HCT116 (cell line): ENCODE data around the gene KCTD17. TPM values are rescaled to one million over a fixed set of nuclear protein-coding genes. Genes with fewer than 3 reads are reported as not detected.

ENCODE experiments used
- ATAC-seq: fragments of 200-7000 bp; cut with Tn5 transposase; 2 replicates; pipeline ENCODE4 v1.9.1; 2020; ENCODE audit warnings: mild to moderate bottlenecking, moderate library complexity
- BruUV-seq: library from RNA; stranded (reverse); fragments of 400-500 nt; replicated peaks from 2 replicates; lab custom pipeline; 2021; lab: Mats Ljungman, UMichigan
- CTCF ChIA-PET: fragments of 300-600 bp; sonication (Branson Sonifier 250); formaldehyde crosslinking; loops from one replicate; lab custom pipeline; 2021; ENCODE audit warnings: antibody characterized with exemption; lab: Charles Lee
- POLR2A ChIA-PET: fragments of 300-600, 350-600 bp; sonication (Branson Sonifier 250); formaldehyde crosslinking; loops from one replicate; lab custom pipeline; 2021; ENCODE audit warnings: antibody characterized with exemption; lab: Charles Lee
- RAD21 ChIA-PET, 2 experiments: fragments of 300-600 bp; sonication (Branson Sonifier 250); formaldehyde crosslinking; loops; one replicate each; lab custom pipeline; 2023; ENCODE audit warnings: low total read pairs in 2 of 2; ENCODE audit not compliant: uncharacterized antibody in 2 of 2, unreplicated experiment in 2 of 2, low non-redundant PET in 1 of 2; lab: Charles Lee
- DNase-seq: peaks from one replicate; pipeline ENCODE4 v3.0.0-alpha.2; 2010; ENCODE audit warnings: low read depth, low spot score
- H2AFZ ChIP-seq: fragments of 200-600 bp; shearing (Covaris generic), sonication (generic); 2 replicates; pipeline ENCODE4 v1.6.1; 2017; ENCODE audit warnings: low read depth, mixed run types, mixed read lengths, antibody characterized with exemption, low read length; ENCODE audit not compliant: poor library complexity, severe bottlenecking
- H3K27ac ChIP-seq: 2 replicates; pipeline ENCODE4 v1.5.1; 2012; ENCODE audit warnings: low read depth, low read length
- H3K27me3 ChIP-seq: fragments of 200-600 bp; sonication (generic); 2 replicates; pipeline ENCODE4 v1.6.1; 2016; ENCODE audit warnings: mixed run types, low read length, mixed read lengths; ENCODE audit not compliant: insufficient read depth
- H3K36me3 ChIP-seq, 2 experiments: fragments of 200-500 bp in 1 of 2; fragments of 200-600 bp in 1 of 2; sonication (Bioruptor generic) in 1 of 2; sonication (generic) in 1 of 2; 2 replicates each; pipeline versions ENCODE4 v1.5.1 to v1.6.1; 2014 to 2016; ENCODE audit warnings: low read length in 2 of 2, inconsistent platforms in 1 of 2, mixed read lengths in 1 of 2, mixed run types in 1 of 2; ENCODE audit not compliant: insufficient read depth in 2 of 2, control insufficient read depth in 1 of 2
- H3K4me1 ChIP-seq, 2 experiments: fragments of 200-600 bp in 1 of 2; sonication (generic) in 1 of 2; 2 replicates each; pipeline versions ENCODE4 v1.5.1 to v1.6.1; 2012 to 2017; ENCODE audit warnings: low read length in 2 of 2, inconsistent platforms in 1 of 2, mild to moderate bottlenecking in 1 of 2, mixed read lengths in 1 of 2, mixed run types in 1 of 2, moderate library complexity in 1 of 2; ENCODE audit not compliant: insufficient read depth in 2 of 2, control insufficient read depth in 1 of 2
- H3K4me2 ChIP-seq: fragments of 200-600 bp; sonication (generic); 2 replicates; pipeline ENCODE4 v1.6.1; 2017; ENCODE audit warnings: mixed run types, low read length, mixed read lengths
- H3K4me3 ChIP-seq, 2 experiments: fragments of 200-600 bp in 1 of 2; sonication (generic) in 1 of 2; replicated peaks in 1 of 2; 2 replicates each; pipeline ENCODE4 v1.5.1; 2011 to 2016; ENCODE audit warnings: low read length in 2 of 2, control low read depth in 1 of 2, low read depth in 1 of 2, mild to moderate bottlenecking in 1 of 2, mixed read lengths in 1 of 2, mixed run types in 1 of 2
- H3K79me2 ChIP-seq: fragments of 200-600 bp; sonication (generic); 2 replicates; pipeline ENCODE4 v1.6.1; 2017; ENCODE audit warnings: mild to moderate bottlenecking, mixed run types, low read length, moderate library complexity, mixed read lengths; ENCODE audit not compliant: insufficient read depth
- H3K9ac ChIP-seq: fragments of 200-600 bp; sonication (generic); 2 replicates; pipeline ENCODE4 v1.6.1; 2016; ENCODE audit warnings: low read length, mixed read lengths
- H3K9me2 ChIP-seq: fragments of 200-600 bp; sonication (generic), shearing (Covaris generic); 2 replicates; pipeline ENCODE4 v1.6.1; 2017; ENCODE audit warnings: mixed run types, mild to moderate bottlenecking, moderate library complexity; ENCODE audit not compliant: insufficient read depth
- H3K9me3 ChIP-seq, 2 experiments: fragments of 200-500 bp in 1 of 2; fragments of 200-600 bp in 1 of 2; sonication (Bioruptor generic) in 1 of 2; sonication (generic) in 1 of 2; 2 replicates each; pipeline ENCODE4 v1.6.1; 2014 to 2017; ENCODE audit warnings: low read length in 2 of 2, mixed read lengths in 2 of 2, inconsistent platforms in 1 of 2, low read depth in 1 of 2, mild to moderate bottlenecking in 1 of 2, mixed run types in 1 of 2, moderate library complexity in 1 of 2; ENCODE audit not compliant: control insufficient read depth in 1 of 2, insufficient read depth in 1 of 2
- H4K20me1 ChIP-seq: fragments of 200-600 bp; sonication (generic), shearing (Covaris generic); 2 replicates; pipeline ENCODE4 v1.6.1; 2017; ENCODE audit warnings: mixed run types, mild to moderate bottlenecking, moderate library complexity; ENCODE audit not compliant: insufficient read depth
- CBX3 ChIP-seq: IDR thresholded peaks from 2 replicates; pipeline ENCODE4 v1.6.1; 2012; ENCODE audit warnings: low read depth
- CEBPB ChIP-seq: IDR thresholded peaks from 2 replicates; pipeline ENCODE4 v1.6.1; 2012; ENCODE audit warnings: low read depth
- ELF1 ChIP-seq: IDR thresholded peaks from 2 replicates; pipeline ENCODE4 v1.6.1; 2012; ENCODE audit warnings: low read depth, borderline replicate concordance
- EZH2 ChIP-seq: fragments of 200-600 bp; sonication (generic); IDR thresholded peaks from 2 replicates; pipeline ENCODE4 v1.6.1; 2017; ENCODE audit warnings: antibody characterized with exemption, mixed run types
- EZH2phosphoT487 ChIP-seq: fragments of 200-600 bp; IDR thresholded peaks from 2 replicates; pipeline ENCODE4 v1.6.1; 2018; ENCODE audit warnings: antibody characterized with exemption, borderline replicate concordance
- FOSL1 ChIP-seq: IDR thresholded peaks from 2 replicates; pipeline ENCODE4 v1.6.1; 2012; ENCODE audit warnings: low read depth
- POLR2A ChIP-seq: IDR thresholded peaks from 2 replicates; pipeline ENCODE4 v1.7.0; 2011; ENCODE audit warnings: borderline replicate concordance; ENCODE audit not compliant: insufficient read depth, insufficient read length; ENCODE audit errors: extremely low read depth
- POLR2AphosphoS5 ChIP-seq: IDR thresholded peaks from 2 replicates; pipeline ENCODE4 v1.6.1; 2011; ENCODE audit warnings: mild to moderate bottlenecking, low read depth, low read length, moderate library complexity
- RAD21 ChIP-seq: IDR thresholded peaks from 2 replicates; pipeline ENCODE4 v1.6.1; 2012; ENCODE audit warnings: low read depth, mild to moderate bottlenecking
- SIN3A ChIP-seq: IDR thresholded peaks from 2 replicates; pipeline ENCODE4 v1.6.1; 2012; ENCODE audit warnings: low read depth
- SP1 ChIP-seq: IDR thresholded peaks from 2 replicates; pipeline ENCODE4 v1.6.1; 2012; ENCODE audit warnings: low read depth
- SRF ChIP-seq: IDR thresholded peaks from 2 replicates; pipeline ENCODE4 v1.6.1; 2012; ENCODE audit warnings: low read depth
- TCF7L2 ChIP-seq: IDR thresholded peaks from 2 replicates; pipeline ENCODE4 v1.7.0; 2011; ENCODE audit warnings: borderline replicate concordance, inconsistent platforms; ENCODE audit not compliant: insufficient read depth, insufficient read length; ENCODE audit errors: extremely low read depth
- ZFX ChIP-seq: fragments of 450-650 bp; IDR thresholded peaks from 2 replicates; pipeline ENCODE4 v1.6.1; 2017
- intact Hi-C: fragments of 100-400 bp; cut with micrococcal nuclease; formaldehyde crosslinking; loops from 2 replicates; pipeline ENCODE4 v1.10.0; 2022
- total RNA-seq: library from RNA; stranded (reverse); gene quantifications from one replicate; pipeline ENCODE4 v1.2.1, GENCODE V29; 2021; ENCODE audit not compliant: unreplicated experiment
- TF ChIP-seq, protein P1 (sequence below): IDR thresholded peaks from 2 replicates; pipeline ENCODE4 v1.6.1; 2012
- TF ChIP-seq, protein P2 (sequence below), 3 experiments: fragments of 200-600 bp in 1 of 3; sonication (generic) in 1 of 3; IDR thresholded peaks in 2 of 3; conservative IDR thresholded peaks in 1 of 3; 2 replicates each; pipeline ENCODE4 v1.5.1; 2012 to 2017; ENCODE audit warnings: low read depth in 2 of 3, low read length in 2 of 3, antibody characterized with exemption in 1 of 3, borderline replicate concordance in 1 of 3, control low read depth in 1 of 3, mild to moderate bottlenecking in 1 of 3, mixed read lengths in 1 of 3, mixed run types in 1 of 3, moderate library complexity in 1 of 3; ENCODE audit not compliant: insufficient read depth in 1 of 3
- TF ChIP-seq, protein P3 (sequence below): IDR thresholded peaks from 2 replicates; pipeline ENCODE4 v1.6.1; 2012
- TF ChIP-seq, protein P4 (sequence below): IDR thresholded peaks from 2 replicates; pipeline ENCODE4 v1.6.1; 2012; ENCODE audit warnings: low read depth

The KCTD17 gene
- total RNA-seq, 1 experiment from 2014 or later = 23.4 TPM

DNA sequence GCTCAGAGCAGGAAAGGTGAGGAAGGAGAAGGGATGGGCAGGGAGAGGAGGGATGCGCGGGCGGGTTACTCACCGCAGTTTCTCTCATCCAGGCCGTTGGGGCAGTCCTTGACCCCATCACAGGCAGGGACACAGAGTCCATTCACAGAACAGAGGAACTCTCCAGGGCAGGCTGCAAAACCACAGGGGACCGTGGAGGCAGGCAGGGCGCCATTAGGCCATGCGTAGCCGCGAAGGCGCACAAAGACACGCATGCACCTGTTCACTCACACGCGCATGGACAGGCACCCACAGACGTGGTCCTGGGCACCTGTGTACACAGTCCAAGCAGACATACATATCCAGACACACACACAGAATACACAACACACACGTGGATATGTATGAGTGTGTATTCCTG, 23.0 kb downstream of the KCTD17 start:
- Histone ChIP-seq H3K79me2 (no peaks in the 10 kb centered on the region), H3K4me1 (peaks cover 0 to 5% of the 10 kb centered on the region in 2 experiments; a peak in 2 of 4 replicates), H3K27me3 (peaks cover 18% of the 10 kb centered on the region), H3K9me3 (no peaks in the 10 kb centered on the region; a peak in 1 of 4 replicates), H3K9ac (no peak overlapping the region), H3K4me2 (no peak overlapping the region), H3K9me2 (no peaks in the 10 kb centered on the region), H2AFZ (no peak overlapping the region), H3K4me3 (no peak overlapping the region), H3K27ac (no peak overlapping the region), H4K20me1 (no peaks in the 10 kb centered on the region), H3K36me3 (no peaks in the 10 kb centered on the region)
- intact Hi-C loops = no loop called here
- ATAC-seq = no peak
- RAD21 ChIA-PET = no interaction called here
- TF ChIP-seq, protein P1, sequence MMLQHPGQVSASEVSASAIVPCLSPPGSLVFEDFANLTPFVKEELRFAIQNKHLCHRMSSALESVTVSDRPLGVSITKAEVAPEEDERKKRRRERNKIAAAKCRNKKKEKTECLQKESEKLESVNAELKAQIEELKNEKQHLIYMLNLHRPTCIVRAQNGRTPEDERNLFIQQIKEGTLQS = no peak
- TF ChIP-seq, protein P2, sequence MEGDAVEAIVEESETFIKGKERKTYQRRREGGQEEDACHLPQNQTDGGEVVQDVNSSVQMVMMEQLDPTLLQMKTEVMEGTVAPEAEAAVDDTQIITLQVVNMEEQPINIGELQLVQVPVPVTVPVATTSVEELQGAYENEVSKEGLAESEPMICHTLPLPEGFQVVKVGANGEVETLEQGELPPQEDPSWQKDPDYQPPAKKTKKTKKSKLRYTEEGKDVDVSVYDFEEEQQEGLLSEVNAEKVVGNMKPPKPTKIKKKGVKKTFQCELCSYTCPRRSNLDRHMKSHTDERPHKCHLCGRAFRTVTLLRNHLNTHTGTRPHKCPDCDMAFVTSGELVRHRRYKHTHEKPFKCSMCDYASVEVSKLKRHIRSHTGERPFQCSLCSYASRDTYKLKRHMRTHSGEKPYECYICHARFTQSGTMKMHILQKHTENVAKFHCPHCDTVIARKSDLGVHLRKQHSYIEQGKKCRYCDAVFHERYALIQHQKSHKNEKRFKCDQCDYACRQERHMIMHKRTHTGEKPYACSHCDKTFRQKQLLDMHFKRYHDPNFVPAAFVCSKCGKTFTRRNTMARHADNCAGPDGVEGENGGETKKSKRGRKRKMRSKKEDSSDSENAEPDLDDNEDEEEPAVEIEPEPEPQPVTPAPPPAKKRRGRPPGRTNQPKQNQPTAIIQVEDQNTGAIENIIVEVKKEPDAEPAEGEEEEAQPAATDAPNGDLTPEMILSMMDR (IDR thresholded peaks at IDR 0.05 in 2 of 3, conservative IDR thresholded peaks at IDR 0.05 in 1 of 3; ENCODE audit: borderline replicate concordance in 1 of 3, insufficient read depth in 1 of 3, low read depth in 2 of 3, low read length in 2 of 3) = no peak
- no peak for TF ChIP-seq ELF1
- CTCF ChIA-PET = no interaction called here
- no peak for DNase-seq
- no TSS peak for BruUV-seq
- POLR2A ChIA-PET = no interaction called here

DNA sequence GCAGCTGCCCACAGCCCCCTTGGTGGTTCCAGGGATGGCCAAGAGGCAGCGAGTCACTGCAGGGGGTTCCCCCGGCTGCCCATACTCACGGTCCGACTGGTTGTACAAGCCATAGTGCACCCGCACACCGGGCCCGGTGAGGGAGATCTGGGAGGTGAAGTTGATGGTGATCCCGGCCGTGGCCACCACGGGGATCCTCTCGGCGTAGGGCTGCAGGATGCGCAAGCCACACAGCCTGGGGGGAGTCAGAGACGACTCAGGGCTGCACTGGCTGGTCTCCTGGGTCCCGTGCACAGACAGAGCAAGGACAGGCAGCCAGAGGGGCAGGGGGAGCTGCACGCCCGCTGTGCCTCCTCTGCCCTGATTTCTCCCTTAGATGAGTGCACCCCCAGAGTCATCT, 23.5 kb downstream of the KCTD17 start:
- Histone ChIP-seq H3K9ac (no peak overlapping the region), H3K9me2 (no peaks in the 10 kb centered on the region), H3K79me2 (no peaks in the 10 kb centered on the region), H2AFZ (no peak overlapping the region), H3K9me3 (no peaks in the 10 kb centered on the region; a peak in 1 of 4 replicates), H3K4me3 (no peak overlapping the region), H3K27me3 (peaks cover 18% of the 10 kb centered on the region), H3K4me1 (peaks cover 0 to 5% of the 10 kb centered on the region in 2 experiments; a peak in 2 of 4 replicates), H3K36me3 (no peaks in the 10 kb centered on the region), H3K27ac (no peak overlapping the region), H4K20me1 (no peaks in the 10 kb centered on the region), H3K4me2 (no peak overlapping the region)
- POLR2A ChIA-PET = no interaction called here
- DNase-seq = no peak
- BruUV-seq = no TSS peak
- RAD21 ChIA-PET = no interaction called here
- intact Hi-C loops = no loop called here
- CTCF ChIA-PET = no interaction called here
- ATAC-seq = no peak
- TF ChIP-seq CEBPB (no peak), EZH2 (no peak), RAD21 (no peak), SRF (no peak), SIN3A (no peak), ZFX (no peak), CBX3 (no peak), POLR2AphosphoS5 (no peak), FOSL1 (no peak), POLR2A (no peak), SP1 (no peak), TCF7L2 (no peak), EZH2phosphoT487 (no peak), ELF1 (no peak)
- TF ChIP-seq, protein P3, sequence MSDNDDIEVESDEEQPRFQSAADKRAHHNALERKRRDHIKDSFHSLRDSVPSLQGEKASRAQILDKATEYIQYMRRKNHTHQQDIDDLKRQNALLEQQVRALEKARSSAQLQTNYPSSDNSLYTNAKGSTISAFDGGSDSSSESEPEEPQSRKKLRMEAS = no peak
- TF ChIP-seq, protein P4, sequence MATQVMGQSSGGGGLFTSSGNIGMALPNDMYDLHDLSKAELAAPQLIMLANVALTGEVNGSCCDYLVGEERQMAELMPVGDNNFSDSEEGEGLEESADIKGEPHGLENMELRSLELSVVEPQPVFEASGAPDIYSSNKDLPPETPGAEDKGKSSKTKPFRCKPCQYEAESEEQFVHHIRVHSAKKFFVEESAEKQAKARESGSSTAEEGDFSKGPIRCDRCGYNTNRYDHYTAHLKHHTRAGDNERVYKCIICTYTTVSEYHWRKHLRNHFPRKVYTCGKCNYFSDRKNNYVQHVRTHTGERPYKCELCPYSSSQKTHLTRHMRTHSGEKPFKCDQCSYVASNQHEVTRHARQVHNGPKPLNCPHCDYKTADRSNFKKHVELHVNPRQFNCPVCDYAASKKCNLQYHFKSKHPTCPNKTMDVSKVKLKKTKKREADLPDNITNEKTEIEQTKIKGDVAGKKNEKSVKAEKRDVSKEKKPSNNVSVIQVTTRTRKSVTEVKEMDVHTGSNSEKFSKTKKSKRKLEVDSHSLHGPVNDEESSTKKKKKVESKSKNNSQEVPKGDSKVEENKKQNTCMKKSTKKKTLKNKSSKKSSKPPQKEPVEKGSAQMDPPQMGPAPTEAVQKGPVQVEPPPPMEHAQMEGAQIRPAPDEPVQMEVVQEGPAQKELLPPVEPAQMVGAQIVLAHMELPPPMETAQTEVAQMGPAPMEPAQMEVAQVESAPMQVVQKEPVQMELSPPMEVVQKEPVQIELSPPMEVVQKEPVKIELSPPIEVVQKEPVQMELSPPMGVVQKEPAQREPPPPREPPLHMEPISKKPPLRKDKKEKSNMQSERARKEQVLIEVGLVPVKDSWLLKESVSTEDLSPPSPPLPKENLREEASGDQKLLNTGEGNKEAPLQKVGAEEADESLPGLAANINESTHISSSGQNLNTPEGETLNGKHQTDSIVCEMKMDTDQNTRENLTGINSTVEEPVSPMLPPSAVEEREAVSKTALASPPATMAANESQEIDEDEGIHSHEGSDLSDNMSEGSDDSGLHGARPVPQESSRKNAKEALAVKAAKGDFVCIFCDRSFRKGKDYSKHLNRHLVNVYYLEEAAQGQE = no peak
